C4-2B (cell line): ENCODE results near the gene ARV1.

ENCODE experiments used
- CTCF ChIP-seq: fragments of 450-650 bp; conservative IDR thresholded peaks from 2 replicates; pipeline ENCODE4 v1.5.1; 2017; ENCODE audit warnings: mild to moderate bottlenecking
- ZFX ChIP-seq: fragments of 450-650 bp; IDR thresholded peaks from 2 replicates; pipeline ENCODE4 v1.6.1; 2017

- TF ChIP-seq CTCF (no peak), ZFX (no peak)
Measured at GRCh38 chr1:230964896-230965295, 14.0 kb upstream of the ARV1 start.
